Panc1 (cell line): ENCODE measurements around the gene ADAD2. TPM values are rescaled to one million over a fixed set of nuclear protein-coding genes. Genes with fewer than 3 reads are reported as not detected.

ENCODE experiments used
- ATAC-seq: fragments of 200-7000 bp; cut with Tn5 transposase; 2 replicates; pipeline ENCODE4 v1.9.1; 2020; ENCODE audit warnings: mild to moderate bottlenecking, moderate library complexity
- BruUV-seq: library from RNA; stranded (reverse); fragments of 400-500 nt; replicated peaks from 2 replicates; lab custom pipeline; 2021; lab: Mats Ljungman, UMichigan
- CTCF ChIA-PET: fragments of 300-600 bp; sonication (Branson Sonifier 250); formaldehyde crosslinking; loops from one replicate; lab custom pipeline; 2022; ENCODE audit warnings: antibody characterized with exemption; lab: Charles Lee
- POLR2A ChIA-PET: fragments of 300-600 bp; sonication (Branson Sonifier 250); formaldehyde crosslinking; loops from one replicate; lab custom pipeline; 2022; ENCODE audit warnings: antibody characterized with exemption; lab: Charles Lee
- DNase-seq: peaks from one replicate; pipeline ENCODE4 v3.0.0-alpha.2; 2010; ENCODE audit warnings: low read depth, low spot score
- H3K27ac ChIP-seq: 2 replicates; pipeline ENCODE4 v1.5.1; 2011; ENCODE audit warnings: mild to moderate bottlenecking, low read length, inconsistent platforms
- H3K27me3 ChIP-seq: fragments of 200-500 bp; sonication (Bioruptor generic); 2 replicates; pipeline ENCODE4 v1.6.0; 2014; ENCODE audit warnings: low read length, inconsistent platforms; ENCODE audit not compliant: control insufficient read depth, insufficient read depth
- H3K36me3 ChIP-seq: fragments of 200-500 bp; sonication (Bioruptor generic); 2 replicates; pipeline ENCODE4 v1.5.1; 2014; ENCODE audit warnings: inconsistent platforms, mild to moderate bottlenecking, low read length, moderate library complexity; ENCODE audit not compliant: control insufficient read depth, insufficient read depth
- H3K4me1 ChIP-seq: 2 replicates; pipeline ENCODE4 v1.5.1; 2011; ENCODE audit warnings: inconsistent platforms, mild to moderate bottlenecking, low read length, moderate library complexity; ENCODE audit not compliant: control insufficient read depth, insufficient read depth
- H3K4me3 ChIP-seq, 2 experiments: 2 replicates each; pipeline ENCODE4 v1.5.1; 2011 to 2012; ENCODE audit warnings: low read depth in 2 of 2, low read length in 2 of 2, mild to moderate bottlenecking in 2 of 2, inconsistent platforms in 1 of 2, moderate library complexity in 1 of 2
- H3K9me3 ChIP-seq: fragments of 200-500 bp; sonication (Bioruptor generic); 2 replicates; pipeline ENCODE4 v1.5.1; 2014; ENCODE audit warnings: low read depth, mild to moderate bottlenecking, inconsistent platforms, low read length, moderate library complexity; ENCODE audit not compliant: control insufficient read depth, insufficient read depth
- POLR2AphosphoS5 ChIP-seq: IDR thresholded peaks from 2 replicates; pipeline ENCODE4 v1.6.1; 2012; ENCODE audit warnings: mild to moderate bottlenecking, low read depth, low read length, moderate library complexity
- REST ChIP-seq, 2 experiments: IDR thresholded peaks; 2 replicates each; pipeline ENCODE4 v1.6.1; 2011 to 2012; ENCODE audit warnings: low read depth in 2 of 2, control low read depth in 1 of 2, low read length in 1 of 2, mild to moderate bottlenecking in 1 of 2, moderate library complexity in 1 of 2; ENCODE audit not compliant: insufficient read depth in 1 of 2
- SIN3A ChIP-seq: IDR thresholded peaks from 2 replicates; pipeline ENCODE4 v1.6.1; 2012; ENCODE audit warnings: low read depth, mild to moderate bottlenecking, low read length, moderate library complexity, borderline replicate concordance; ENCODE audit not compliant: insufficient read depth
- TCF7L2 ChIP-seq: IDR thresholded peaks from 2 replicates; pipeline ENCODE4 v1.6.1; 2011; ENCODE audit warnings: mild to moderate bottlenecking, low read depth, low read length, inconsistent platforms
- in situ Hi-C: cut with HindIII; loops from 2 replicates; pipeline ENCODE4 v1.10.0; 2016; ENCODE audit warnings: low sequenced_read_pairs, low pct_unique_long_range_greater_than_20kb
- intact Hi-C: fragments of 100-400 bp; cut with micrococcal nuclease; formaldehyde crosslinking; loops from one replicate; pipeline ENCODE4 v1.10.0; 2022; ENCODE audit not compliant: unreplicated experiment
- total RNA-seq: library from RNA; stranded (reverse); gene quantifications from one replicate; pipeline ENCODE4 v1.2.1, GENCODE V29; 2021; ENCODE audit not compliant: unreplicated experiment
- TF ChIP-seq, protein P1 (sequence below): fragments of 450-650 bp; IDR thresholded peaks from 2 replicates; pipeline ENCODE4 v1.5.1; 2017; ENCODE audit warnings: mild to moderate bottlenecking

Gene ADAD2
- total RNA-seq, 1 experiment from 2014 or later = not detected

DNA sequence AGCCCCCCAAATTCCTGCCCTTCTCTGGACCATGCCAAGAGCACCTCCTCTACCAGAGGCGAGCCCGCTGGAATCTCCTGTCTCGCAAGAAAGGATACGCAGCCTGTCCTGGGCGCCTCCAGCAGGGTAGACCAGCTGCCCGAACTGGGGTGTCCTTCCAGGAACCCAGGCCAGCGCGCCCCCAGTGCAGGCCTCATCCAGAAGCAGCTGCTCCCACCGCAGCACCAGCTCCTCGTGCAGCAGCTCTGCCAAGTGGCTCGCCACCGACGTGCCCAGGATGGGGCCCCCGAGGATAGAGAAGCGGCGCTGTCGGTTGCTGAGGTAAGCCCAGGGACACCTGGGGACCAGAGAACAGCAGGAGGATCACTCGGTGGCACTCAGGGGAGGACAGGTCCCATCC, 8.9 kb upstream of the ADAD2 start:
- Histone ChIP-seq H3K27me3 (no peaks in the 10 kb centered on the region), H3K4me3 (no peak overlapping the region), H3K4me1 (peaks cover 7% of the 10 kb centered on the region), H3K27ac (no peak overlapping the region), H3K36me3 (peaks cover 4% of the 10 kb centered on the region; the same call in 1 of the 2 replicates), H3K9me3 (no peaks in the 10 kb centered on the region)
- in situ Hi-C loops = no loop called here
- intact Hi-C loops = loop anchor here (5.0 to 10.0 kb wide), 2 partner anchors 125 to 303 kb away; no protein-coding TSS in a partner anchor
- BruUV-seq = no TSS peak
- CTCF ChIA-PET = no interaction called here
- no peak for DNase-seq
- no peak for ATAC-seq
- TF ChIP-seq TCF7L2 (no peak), SIN3A (no peak), REST (IDR thresholded peaks at IDR 0.05; ENCODE audit: insufficient read depth in 1 of 2, low read depth in 2 of 2, low read length in 1 of 2) (no peak), POLR2AphosphoS5 (no peak)
- TF ChIP-seq, protein P1, sequence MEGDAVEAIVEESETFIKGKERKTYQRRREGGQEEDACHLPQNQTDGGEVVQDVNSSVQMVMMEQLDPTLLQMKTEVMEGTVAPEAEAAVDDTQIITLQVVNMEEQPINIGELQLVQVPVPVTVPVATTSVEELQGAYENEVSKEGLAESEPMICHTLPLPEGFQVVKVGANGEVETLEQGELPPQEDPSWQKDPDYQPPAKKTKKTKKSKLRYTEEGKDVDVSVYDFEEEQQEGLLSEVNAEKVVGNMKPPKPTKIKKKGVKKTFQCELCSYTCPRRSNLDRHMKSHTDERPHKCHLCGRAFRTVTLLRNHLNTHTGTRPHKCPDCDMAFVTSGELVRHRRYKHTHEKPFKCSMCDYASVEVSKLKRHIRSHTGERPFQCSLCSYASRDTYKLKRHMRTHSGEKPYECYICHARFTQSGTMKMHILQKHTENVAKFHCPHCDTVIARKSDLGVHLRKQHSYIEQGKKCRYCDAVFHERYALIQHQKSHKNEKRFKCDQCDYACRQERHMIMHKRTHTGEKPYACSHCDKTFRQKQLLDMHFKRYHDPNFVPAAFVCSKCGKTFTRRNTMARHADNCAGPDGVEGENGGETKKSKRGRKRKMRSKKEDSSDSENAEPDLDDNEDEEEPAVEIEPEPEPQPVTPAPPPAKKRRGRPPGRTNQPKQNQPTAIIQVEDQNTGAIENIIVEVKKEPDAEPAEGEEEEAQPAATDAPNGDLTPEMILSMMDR = no peak
- POLR2A ChIA-PET = interaction anchor here (0.5 kb wide), 1 partner anchor 516 kb away, joined by 5 read pairs; no protein-coding TSS in a partner anchor

DNA sequence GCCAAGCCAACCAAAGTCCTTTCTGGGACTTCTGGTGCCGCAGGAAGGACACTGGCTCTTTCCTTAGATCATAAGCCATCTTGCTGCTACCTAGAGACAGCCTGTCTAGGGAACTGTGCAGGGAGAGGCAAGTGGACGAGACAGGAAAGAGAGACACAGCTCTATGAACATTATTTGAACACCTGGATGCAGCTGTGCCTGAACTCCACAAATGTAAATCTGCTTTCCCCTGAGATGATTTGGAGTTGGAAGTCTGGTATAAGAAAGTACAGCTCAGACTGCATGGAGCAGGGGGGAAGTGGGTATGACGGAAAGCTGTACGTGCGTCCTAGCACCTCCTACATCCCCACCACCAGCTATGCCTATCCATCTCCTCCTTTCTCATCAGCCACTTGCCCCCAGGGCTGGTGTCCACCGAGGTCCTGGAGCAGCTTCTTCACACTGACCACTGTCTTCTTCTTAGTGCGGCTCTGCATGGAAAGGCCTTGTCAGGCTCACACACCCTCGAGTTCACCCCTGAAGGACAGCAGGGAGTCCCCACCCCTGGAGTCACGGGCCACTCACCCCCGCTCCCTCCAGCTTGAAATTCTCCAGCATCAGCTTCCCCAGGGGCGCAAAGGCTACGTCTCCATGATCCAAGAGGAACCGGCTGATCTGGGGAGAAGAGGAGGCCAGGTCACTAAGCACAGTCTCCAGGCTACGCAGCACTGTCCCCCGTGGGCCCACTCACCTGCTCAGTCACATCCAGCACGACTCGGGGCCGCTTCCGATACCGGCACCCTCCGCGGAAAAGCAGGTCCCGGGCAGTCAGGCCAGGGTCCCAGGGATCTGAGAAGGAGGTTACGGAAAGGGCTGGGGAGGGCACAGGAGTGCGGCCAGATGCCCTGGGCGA, 8.0 kb upstream of the ADAD2 start:
- TF ChIP-seq REST (IDR thresholded peaks at IDR 0.05; ENCODE audit: insufficient read depth in 1 of 2, low read depth in 2 of 2, low read length in 1 of 2) (no peak), TCF7L2 (no peak), POLR2AphosphoS5 (no peak), SIN3A (no peak)
- TF ChIP-seq, protein P1 = no peak
- in situ Hi-C loops (no loop called here), intact Hi-C loops (loop anchor here (5.0 to 10.0 kb wide), 2 partner anchors 124 to 302 kb away; no protein-coding TSS in a partner anchor)
- H3K4me1 ChIP-seq = no peaks in the 10 kb centered on the region; the same call in 1 of the 2 replicates
- H3K27ac ChIP-seq = no peak overlapping the region
- H3K9me3 ChIP-seq = no peaks in the 10 kb centered on the region
- H3K4me3 ChIP-seq = no peak overlapping the region
- no peaks in the 10 kb centered on the region for H3K27me3 ChIP-seq
- peaks cover 4% of the 10 kb centered on the region; the same call in 1 of the 2 replicates for H3K36me3 ChIP-seq
- DNase-seq = no peak
- POLR2A ChIA-PET = no interaction called here
- CTCF ChIA-PET = interaction anchor here (1.1 to 1.3 kb wide), 2 partner anchors 325 to 328 kb away, joined by 3 to 5 read pairs; no protein-coding TSS in a partner anchor
- BruUV-seq = no TSS peak
- ATAC-seq = no peak
